Right atrium auricular region (tissue), 2 donors: ENCODE measurements around the gene IRF3. TPM values are rescaled to one million over a fixed set of nuclear protein-coding genes. Genes with fewer than 3 reads are reported as not detected.

ENCODE experiments used
- DNase-seq: peaks from one replicate; pipeline ENCODE4 v3.0.0-alpha.2; 2019; ENCODE audit warnings: low spot score
- H3K27ac ChIP-seq, 2 donors: fragments of 200-600 bp; sonication (generic); 1 replicate in 1 of 2; 2 replicates in 1 of 2; pipeline ENCODE4 v1.5.1; 2016 to 2019
- H3K27me3 ChIP-seq, 2 donors: fragments of 200-600 bp; sonication (generic); one replicate each; pipeline versions ENCODE4 v1.5.1 to v1.6.0; 2017 to 2019
- H3K36me3 ChIP-seq: fragments of 200-600 bp; sonication (generic); one replicate; pipeline ENCODE4 v1.5.1; 2016
- H3K4me1 ChIP-seq, 2 donors: fragments of 200-600 bp; sonication (generic); one replicate each; pipeline versions ENCODE4 v1.5.1 to v1.6.0; 2017 to 2019
- H3K4me3 ChIP-seq, 2 donors: fragments of 200-600 bp; sonication (generic); 1 replicate in 1 of 2; 2 replicates in 1 of 2; pipeline ENCODE4 v1.5.1; 2017 to 2019; ENCODE audit warnings: mild to moderate bottlenecking in 1 of 2, moderate library complexity in 1 of 2
- H3K9me3 ChIP-seq, 2 donors: fragments of 200-600 bp; sonication (generic); one replicate each; pipeline ENCODE4 v1.5.1; 2019
- total RNA-seq, 2 donors: library from RNA; depleted of rRNA; stranded (reverse); fragments of >200 nt; gene quantifications; one replicate each; pipeline ENCODE4 v1.1.0, GENCODE V29; 2016
- TF ChIP-seq, protein P1 (sequence below), 2 donors: fragments of 200-600 bp; sonication (generic); IDR thresholded peaks; one replicate each; pipeline ENCODE4 v1.5.1; 2019; ENCODE audit warnings: antibody characterized with exemption in 2 of 2

Gene IRF3
- total RNA-seq, 2 donors from 2014 or later: 33.2 to 34.0 TPM

DNA sequence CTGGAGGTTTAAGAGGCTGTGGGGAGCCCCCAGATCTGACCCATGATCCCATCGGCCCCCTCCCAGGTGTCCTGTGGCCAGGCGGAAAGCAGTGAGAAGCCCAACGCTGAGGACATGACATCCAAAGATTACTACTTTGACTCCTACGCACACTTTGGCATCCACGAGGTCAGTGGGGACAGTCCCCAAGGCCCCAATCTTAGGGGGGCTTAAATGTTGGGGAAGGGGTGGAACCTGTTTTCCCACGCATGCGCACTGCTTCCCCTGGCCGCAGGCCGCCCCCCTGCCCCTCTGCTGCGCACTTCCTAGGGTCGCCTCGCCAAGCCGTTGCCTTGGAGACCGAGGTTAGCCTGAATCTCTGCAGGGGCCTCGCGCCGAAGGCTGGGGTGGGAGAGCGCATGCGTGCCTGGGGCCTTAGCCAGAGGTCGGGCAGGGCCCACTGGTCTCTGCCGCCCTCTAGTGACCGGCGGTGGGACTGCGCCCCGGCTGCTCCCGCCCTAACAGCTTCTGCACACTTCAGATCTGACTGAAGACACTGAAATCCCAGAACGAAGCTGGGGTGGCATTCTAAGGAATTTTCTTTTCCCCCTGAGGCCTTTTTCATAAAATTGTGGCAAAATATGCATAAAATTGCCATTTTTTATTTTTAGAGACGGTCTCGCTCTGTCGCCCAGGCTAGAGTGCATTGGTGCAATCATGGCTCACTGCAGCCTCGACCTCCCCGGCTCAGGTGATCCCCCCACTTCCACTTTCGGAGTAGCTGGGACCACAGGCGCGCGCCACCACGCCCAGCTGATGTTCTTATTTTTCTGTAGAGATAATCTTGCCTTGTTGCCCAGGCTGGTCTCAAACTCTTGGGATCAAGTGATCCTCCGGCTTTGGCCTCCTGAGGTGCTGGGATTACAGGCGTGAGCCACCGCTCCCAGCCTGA is 15.0 kb upstream of the IRF3 start:
- TF ChIP-seq, protein P1, sequence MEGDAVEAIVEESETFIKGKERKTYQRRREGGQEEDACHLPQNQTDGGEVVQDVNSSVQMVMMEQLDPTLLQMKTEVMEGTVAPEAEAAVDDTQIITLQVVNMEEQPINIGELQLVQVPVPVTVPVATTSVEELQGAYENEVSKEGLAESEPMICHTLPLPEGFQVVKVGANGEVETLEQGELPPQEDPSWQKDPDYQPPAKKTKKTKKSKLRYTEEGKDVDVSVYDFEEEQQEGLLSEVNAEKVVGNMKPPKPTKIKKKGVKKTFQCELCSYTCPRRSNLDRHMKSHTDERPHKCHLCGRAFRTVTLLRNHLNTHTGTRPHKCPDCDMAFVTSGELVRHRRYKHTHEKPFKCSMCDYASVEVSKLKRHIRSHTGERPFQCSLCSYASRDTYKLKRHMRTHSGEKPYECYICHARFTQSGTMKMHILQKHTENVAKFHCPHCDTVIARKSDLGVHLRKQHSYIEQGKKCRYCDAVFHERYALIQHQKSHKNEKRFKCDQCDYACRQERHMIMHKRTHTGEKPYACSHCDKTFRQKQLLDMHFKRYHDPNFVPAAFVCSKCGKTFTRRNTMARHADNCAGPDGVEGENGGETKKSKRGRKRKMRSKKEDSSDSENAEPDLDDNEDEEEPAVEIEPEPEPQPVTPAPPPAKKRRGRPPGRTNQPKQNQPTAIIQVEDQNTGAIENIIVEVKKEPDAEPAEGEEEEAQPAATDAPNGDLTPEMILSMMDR (IDR thresholded peaks at IDR 0.05): peak; percentile 100
- peak overlapping the region; percentile 98 for H3K27ac ChIP-seq
- peaks cover 48% of the 10 kb centered on the region for H3K36me3 ChIP-seq
- peak overlapping the region in 1 of 2 donors; percentile 26 for H3K4me3 ChIP-seq
- no peaks in the 10 kb centered on the region for H3K9me3 ChIP-seq
- H3K4me1 ChIP-seq: peaks cover 0 to 64% of the 10 kb centered on the region in 2 donors
- DNase-seq: peak; percentile 83
- no peaks in the 10 kb centered on the region for H3K27me3 ChIP-seq

DNA sequence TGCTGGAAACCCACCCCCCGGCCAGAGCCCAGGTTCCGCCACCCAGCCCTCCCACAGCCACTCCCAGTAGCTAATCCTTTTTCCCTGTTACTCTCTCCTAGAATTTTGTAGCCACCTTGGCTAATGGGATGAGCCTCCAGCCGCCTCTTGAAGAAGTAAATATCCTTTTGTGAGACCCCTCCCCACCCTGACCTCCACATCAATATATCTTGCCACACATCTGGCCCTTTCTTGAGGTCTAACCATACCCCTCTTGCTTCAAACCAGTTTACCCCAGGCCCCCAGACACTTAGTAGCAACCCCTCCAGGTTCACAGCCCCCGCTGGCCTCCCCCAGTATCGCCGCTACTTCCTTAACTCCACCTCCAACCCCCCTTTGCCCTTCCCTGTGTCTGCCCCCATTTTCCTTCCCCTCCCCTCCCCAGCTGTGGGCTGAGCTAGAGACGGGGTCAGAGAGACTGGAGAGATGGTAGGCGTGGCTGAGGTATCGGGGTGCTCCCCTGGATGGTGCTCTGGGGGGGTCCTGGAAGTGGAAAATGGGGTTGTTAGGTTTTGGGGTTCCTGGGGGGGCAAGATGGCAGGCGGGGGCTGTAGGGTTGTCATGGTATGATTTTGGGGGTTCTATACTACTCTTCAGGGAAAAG is 14.2 kb upstream of the IRF3 start:
- H3K36me3 ChIP-seq: peaks cover 40% of the 10 kb centered on the region
- H3K27me3 ChIP-seq: no peaks in the 10 kb centered on the region
- H3K27ac ChIP-seq: peak overlapping the region; percentile 98
- H3K4me1 ChIP-seq: peaks cover 0 to 60% of the 10 kb centered on the region in 2 donors
- DNase-seq: no peak
- peak overlapping the region in 1 of 2 donors; percentile 26 for H3K4me3 ChIP-seq
- H3K9me3 ChIP-seq: no peaks in the 10 kb centered on the region
- TF ChIP-seq, protein P1 (IDR thresholded peaks at IDR 0.05): no peak

DNA sequence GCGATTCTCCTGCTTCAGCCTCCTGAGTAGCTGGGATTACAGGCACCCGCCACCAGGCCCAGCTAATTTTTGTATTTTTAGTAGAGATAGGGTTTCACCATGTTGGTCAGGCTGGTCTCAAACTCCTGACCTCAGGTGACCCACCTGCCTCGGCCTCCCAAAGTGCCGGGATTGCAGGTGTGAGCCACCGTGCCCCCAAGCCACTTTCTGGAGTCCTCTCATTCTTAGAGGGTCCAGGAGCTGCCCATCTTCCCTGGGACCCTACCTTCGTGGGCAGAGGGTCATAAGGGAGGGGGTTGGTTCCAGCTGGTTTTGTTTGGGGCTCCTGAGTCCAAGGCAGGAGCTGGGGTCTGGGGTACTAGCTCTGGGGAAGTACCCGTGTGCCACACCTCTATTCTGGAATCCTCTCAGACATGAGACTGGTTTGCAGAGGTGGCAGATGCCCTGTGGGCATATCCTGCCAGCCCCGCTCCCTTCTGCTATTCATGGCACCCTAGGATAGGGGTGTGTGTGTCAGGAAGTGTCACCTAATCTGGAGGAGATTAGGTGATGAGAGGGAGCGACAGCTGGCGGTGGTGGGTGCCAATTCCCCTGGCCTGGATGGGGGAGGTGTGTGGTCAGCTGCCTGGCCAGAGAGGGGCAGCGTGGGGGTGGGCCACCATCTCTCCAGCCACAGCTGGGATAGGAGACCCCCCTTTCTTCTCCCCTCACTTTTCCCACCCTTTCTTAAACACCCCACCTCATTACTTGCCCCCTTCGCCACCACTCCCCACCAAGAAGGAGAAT is 13.5 kb upstream of the IRF3 start:
- Histone ChIP-seq H3K36me3 (peaks cover 33% of the 10 kb centered on the region), H3K9me3 (no peaks in the 10 kb centered on the region), H3K27me3 (no peaks in the 10 kb centered on the region), H3K27ac (peak overlapping the region; percentile 98), H3K4me3 (peak overlapping the region in 1 of 2 donors; percentile 99), H3K4me1 (peaks cover 0 to 54% of the 10 kb centered on the region in 2 donors)
- no peak for DNase-seq
- TF ChIP-seq, protein P1 (IDR thresholded peaks at IDR 0.05): no peak

DNA sequence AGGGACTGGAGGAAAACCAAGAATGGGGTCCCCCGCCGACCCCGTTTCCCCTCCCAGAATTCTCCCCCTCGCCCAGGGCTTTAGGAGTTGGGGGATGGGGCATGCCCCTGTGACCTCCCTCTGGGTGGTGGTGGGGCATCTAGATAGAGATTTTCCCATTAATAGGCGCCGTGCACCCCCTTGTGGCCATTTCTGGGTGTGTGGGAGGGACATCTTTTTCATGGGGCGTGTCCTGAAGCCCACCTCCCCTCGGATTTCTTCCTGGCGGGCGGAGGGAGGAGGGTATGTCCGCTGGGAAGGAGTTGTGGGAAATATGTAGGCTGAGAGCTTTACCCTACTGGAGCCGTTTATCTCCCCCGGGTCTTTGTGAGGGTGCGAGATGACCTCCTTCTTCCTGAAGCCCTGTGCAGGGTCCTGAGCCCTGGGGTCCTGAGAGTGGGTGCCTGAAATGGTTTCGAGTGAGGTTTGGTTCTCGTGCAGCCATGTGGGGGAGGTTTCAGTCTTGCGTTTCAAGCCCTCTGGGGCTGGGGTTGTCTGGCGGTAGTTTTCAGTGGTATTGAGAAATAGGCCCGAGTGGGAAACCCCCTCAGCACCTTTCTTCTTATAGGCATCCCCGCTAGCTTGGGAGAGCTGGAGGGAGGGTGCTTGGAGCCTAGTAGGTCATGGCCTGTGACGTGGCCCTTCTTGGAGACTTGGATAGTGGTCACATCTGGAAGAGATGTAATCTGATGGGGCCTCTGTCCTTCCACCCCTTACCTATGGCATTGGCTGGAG is 12.4 kb upstream of the IRF3 start:
- DNase-seq: peak; percentile 75
- Histone ChIP-seq H3K9me3 (no peaks in the 10 kb centered on the region), H3K27me3 (no peaks in the 10 kb centered on the region), H3K36me3 (peaks cover 23% of the 10 kb centered on the region), H3K27ac (peak overlapping the region; percentile 98), H3K4me1 (peaks cover 0 to 54% of the 10 kb centered on the region in 2 donors), H3K4me3 (peak overlapping the region; percentile 99)
- TF ChIP-seq, protein P1 (IDR thresholded peaks at IDR 0.05): peak; percentile 40 to 69
